DMS114 treated with DMSO at 0.1 percent for 48 hours (cell line): ENCODE data around the gene FNDC11.

Source experiments
- DNase-seq: peaks from one replicate; lab custom pipeline; 2025; ENCODE audit not compliant: unreplicated experiment; lab: John Stamatoyannopoulos, UW

FNDC11 gene

DNA sequence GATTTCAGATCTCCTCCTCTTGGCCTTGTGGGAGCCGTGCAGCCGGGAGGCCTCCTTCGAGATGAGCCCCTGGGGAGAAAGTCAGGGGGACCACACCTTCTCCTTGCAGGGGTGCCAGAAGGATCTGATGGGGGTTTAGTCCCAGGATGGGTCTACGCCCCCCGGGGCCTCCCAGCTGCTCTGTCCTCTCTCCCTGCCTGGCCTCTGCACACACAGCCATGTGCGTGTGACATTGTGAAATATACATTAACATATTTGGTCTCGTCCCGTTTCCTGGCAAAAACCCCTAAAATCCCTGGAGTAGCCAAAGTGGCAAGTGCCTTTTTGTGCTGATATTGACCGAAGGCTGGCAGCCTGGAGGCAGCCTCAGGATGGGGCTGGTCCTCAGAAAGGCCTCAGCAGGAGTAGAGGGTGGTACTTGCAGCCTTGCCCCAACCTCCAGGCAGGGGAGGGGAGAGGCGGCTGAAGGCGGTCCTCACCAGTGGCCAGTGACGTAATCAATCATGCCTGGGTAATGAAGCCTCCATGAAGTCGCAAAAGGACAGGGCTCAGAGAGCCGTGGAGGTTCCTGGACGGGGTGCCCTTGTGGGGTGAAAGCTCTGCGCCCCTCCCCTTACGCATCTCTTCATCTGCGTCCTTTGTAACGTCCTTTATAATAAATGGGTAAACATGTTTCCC lies 25.2 kb downstream of the FNDC11 start:
- no peak for DNase-seq

DNA sequence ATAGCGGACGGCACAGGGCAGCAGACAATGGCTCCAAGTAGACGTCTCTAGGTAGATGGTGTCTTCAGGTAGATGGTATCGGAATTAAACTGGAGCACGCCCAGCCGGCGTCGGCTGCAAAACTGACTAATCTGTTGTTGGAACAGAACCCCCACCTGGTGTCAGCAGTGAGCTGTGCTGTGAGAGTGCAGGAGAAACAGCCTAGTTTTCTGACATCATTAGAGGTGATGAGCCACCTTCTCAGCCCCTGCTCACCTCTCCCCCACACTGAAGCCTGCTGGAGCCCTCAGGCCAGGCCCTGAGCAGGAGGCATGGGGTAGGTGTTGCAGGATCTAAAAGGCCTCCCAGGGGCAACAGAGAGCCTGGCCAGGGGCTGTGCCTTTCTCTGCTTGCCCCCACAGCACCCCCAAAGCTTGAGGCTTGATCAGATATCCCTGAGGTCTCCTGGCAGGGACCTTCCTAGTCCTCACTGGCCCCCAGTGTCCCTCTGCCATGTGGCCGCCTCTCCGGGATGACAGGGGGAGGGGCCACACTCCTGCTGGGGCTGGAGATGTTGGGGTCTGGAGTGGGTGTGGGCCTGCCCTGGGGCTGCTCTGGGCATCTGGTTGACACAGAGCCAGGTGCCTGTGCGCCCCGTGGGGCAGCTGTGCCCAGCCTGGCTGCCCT lies 27.0 kb downstream of the FNDC11 start:
- no peak for DNase-seq

DNA sequence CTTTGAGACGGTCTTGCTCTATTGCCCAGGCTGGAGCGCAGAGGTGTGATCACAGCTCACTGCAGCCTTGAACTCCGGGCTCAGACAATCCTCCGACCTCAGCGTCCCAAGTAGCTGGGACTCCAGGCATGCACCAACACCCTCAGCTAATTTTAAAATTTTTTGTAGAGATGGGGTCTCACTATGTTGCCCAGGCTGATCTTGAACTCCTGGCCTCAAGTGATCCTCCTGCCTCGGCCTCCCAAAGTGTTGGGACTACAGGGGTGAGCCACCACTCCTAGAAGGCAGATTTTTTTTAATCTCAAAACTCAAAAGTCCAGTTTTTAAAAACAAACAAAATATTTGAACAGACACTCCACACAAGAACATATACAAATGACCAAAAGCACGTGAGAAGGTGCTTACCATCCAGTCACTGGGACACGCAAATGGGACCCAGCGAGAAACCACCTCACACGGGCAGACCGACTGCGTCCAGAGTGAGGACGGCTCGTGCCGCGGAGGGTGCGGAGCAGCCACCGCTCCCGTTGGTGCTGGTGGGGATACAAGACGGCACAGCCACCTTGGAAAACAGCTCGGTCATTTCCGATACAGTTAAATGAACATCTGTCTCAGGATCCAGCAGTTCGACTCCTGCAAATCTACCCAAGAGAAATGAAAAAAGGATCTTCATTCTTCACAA lies 28.6 kb downstream of the FNDC11 start:
- no peak for DNase-seq

DNA sequence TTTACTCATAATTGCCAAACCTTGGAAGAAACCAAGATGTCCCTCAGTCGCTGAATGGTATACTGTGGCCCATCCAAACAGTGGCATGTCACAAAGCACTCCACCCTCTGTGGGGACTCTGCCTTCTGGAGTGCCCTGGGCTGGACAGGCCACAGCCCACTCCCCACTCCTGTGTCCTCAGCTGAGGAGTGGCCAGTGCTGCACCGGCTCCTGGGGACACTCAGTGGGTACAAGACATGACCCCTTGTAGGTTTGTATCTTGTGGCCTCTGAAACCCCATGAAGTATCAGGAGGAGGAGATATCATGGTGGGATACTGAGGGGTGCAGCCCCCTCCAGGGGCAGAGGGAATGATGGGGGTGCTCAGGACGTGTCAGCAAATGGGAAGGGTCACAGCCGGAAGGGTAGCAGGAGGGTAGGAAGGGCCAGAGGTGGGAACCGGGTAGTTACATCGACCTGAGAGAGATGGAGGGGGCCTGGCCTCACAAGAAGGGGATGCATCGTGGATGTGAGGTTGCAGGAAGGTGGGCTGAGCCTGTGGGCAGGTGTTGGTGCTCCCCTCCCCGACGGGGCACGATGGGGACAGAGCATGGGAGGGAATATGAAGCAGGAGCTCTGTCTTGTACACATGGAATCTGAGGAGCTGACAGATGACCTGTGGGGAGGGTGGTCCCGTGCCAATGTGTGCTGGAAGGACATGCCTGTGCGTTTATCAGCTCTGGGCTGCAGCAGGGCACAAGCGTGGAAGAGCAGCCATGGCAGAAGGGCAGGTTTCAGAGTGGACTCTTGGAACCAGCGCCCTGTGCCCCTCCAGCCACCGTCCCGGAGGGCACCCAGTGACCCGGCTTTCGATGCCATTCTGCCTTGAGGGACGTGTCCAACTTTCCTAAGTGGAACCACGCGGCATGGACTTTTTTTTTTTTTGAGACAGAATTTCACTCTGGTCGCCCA lies 31.9 kb downstream of the FNDC11 start:
- no peak for DNase-seq

DNA sequence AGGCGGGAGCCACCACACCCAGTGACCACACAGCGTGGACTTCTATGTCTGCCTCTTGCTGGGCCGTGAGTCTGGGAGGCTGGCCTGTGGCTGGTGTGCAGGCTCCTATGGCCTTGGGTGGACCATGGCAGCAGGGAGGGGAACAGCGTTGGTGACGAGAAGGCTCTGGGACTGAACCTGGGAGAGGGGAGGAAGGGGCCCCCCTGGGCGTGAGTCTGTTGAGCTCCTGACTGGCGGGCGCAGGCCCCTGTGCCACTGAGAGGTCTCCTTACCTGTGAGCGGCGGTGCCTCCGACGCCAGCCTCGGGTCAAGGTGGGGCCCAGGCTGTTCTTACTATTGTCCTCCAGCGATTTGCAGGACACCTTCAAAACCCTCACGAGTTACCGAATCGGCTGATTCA lies 32.8 kb downstream of the FNDC11 start:
- DNase-seq: no peak

DNA sequence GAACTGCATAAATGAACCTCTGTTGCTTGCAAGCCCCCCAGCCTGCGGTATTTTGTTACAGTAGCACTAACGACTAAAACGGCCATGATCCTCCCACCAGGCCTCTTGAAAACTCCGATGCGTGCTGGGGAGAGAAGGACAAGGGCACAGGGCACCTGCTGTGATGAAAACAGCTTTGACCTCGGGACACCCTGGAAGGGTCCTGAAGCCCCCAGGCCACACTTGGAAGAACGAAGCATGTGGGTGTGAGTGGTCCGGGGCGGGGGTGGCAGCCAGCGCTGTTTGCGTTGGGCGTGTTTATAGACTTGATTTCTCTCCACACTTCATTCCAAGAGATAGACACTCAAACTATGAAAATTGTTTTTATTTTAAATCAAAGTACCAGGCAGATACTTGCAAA lies 33.3 kb downstream of the FNDC11 start:
- no peak for DNase-seq

DNA sequence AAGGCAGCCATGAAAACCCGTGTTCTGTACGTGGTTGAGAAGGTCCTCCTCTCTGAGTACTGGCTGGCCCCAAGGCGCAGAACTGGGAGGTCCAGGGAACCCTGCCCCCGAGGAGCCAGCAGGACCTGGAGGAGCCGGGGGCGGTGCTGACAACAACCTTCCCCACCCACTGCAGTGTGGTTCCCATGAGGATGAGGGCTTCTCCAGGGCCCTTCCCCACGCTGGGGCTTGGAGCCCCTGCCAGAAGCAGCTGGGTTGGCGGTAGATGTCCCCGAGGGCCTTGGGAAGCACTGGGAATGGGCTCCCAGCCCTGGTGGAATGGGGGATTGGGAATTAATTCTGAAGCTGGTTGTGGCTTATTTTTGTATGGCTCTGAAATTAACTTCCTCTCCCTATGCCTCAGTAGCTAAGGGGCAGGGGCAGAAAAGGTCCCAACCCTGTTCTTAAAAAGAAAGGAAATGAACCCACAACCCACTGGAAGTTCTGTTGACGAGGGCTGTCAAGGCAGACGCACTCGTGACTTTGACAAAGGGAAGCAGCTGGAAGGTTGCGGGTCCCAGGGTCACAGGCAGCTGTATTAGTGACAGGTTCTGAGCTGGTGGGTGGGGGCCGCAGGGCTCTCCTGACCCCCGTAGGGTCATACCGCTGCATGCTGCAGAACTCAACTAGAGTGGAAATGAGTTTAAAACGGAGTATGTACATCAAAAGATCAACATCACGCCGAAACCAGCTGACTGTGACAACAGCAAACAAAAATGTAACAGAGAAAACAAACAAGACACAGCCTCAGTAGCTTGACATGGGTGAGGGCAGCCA lies 34.0 kb downstream of the FNDC11 start:
- DNase-seq: no peak

DNA sequence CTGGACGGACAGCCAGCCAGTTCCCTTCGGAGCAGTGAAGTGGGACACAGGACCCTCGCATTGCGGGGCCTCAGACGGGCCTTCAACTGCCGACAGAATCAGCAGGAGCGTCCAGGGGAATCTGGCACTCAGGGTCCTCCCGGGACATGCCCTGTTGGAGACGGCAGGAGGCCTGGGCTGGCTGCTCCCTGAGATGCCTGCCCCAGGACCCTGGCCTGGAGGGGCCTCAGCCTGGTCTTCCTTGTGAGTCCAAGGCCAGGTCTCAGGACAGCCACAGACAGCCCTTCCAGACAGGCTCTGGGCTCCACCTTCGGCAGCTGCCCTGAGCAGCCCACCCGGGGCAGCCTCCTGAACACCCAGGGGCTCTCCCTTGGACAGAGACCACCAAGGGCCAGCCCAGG lies 34.7 kb downstream of the FNDC11 start:
- no peak for DNase-seq

DNA sequence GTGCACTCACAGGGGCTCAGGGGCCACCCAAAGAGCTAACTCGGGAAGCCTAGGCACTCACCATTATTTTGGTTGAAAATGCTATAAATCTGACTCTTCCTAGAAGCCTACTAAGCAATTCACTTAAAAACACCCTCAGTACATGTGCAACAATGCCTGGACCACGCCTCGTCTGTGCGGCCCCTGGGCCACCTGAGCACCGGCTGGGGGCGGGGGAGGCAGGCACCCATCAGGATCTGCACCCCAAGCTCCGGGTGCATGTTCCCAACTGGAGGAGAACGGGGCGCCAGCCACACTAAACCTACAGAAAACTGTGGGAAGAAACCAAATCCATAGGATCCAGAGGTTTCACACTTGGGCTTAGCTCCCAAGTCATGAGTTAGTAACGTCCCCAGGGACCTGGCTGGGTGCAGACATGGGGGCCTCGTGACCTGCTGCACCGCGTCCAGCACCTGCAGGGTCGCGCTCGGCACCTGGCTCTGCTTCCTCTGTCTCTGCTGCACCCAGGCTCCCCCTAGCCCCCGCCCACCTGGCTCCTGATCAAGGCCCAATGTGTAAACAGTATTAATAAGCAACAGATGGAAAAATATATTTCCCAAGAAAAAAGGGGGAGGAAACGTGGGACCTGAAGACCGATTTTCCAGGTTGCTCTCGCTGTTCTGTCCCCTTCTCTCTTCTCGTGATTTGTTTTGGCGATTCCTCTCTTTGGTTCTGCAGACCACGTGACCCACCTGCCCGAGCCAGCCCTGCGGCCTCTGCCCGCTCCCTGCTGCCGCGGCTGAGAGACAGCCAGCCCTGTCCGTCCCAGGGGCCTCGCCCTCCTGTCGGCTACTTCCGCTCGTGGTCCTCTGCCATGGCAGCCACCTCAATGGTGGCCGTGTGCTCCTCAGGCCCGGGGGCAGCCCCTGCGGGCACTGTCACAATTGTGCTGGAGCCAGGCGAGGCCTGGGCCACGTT lies 35.6 kb downstream of the FNDC11 start:
- no peak for DNase-seq

DNA sequence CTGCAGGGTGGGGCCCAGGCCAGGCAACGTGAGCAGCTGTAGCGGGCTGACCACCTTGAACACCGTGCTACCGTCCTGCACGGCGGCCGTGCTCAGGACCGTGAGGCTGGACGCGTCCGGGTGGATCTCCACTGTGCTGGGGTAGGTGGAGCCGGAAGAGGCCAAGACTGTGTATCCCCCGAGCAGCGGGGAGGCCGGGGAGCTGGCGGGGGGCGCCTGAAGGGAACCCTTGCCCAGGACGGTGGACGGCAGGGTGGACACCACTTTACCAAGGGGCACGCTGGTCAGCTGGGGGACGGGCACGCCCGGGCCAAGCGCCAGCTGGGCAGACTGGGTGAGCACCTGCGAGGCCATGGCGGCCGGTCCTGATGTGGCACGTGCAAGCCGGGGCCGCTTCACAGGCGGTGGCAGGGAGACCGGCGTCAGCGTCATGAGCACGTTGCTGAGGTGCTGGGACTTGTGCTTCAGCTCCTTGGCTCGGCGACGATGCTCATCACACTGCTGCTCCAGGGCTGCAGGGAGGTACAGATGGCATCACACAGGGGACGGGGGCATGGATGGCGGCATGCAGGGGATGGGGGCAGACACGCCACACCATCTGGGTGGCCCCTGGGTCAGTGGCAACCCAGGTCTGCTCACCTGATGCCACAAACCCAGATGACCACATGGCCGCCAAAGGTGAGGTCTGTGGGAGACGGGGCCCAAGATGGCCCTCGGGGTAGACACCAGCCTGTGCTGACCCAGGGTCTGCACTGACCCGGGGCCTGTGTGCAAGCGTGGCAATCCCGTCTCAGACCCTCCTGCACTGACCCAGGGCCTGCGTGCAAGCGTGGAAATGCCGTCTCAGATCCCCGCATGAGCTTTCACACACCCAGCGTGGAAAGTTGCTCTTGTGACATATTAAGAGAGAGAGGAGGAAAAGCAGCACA lies 36.5 kb downstream of the FNDC11 start:
- no peak for DNase-seq

DNA sequence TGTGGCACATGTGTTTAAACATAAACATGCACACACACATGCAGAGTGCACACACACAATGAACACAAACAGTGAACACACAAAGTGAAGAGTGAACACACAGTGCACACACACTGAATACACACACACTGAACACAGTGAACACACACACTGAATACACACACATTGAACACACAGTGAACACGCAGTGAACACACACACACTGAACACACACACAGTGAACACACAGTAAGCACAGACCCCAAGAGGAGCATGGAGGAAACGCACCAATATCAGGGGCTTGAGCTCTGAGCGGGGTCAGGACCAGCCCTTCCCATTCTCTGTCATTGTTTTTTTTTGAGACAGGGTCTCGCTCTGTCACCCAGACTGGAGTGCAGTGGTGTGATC lies 37.2 kb downstream of the FNDC11 start:
- DNase-seq: no peak

DNA sequence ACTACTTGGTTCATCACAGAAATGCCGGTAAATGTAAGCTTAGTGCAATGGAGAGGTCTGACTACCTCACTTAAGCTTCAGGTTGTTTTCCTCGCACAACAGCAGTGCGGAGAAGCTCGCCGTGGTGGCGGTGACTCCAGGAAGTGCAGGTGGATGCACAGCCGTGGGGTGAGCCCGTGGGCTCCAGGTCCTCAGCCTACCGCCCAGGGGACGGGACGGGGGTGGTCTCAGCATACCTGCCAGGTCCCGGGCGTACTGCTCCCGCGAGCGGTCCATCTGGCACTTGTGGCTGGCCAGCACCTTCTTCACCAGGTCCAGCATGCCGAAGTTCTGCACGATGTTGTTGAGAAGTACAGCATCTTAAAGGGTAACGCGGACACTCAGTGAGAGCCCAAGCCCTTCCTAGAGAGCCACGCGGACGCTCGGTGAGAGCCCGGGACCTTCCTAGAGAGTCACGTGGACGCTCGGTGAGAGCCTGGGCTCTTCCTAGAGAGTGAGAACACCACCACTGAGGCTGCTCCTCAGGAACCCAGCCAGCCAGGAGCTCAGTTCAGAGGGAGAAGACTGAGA lies 37.9 kb downstream of the FNDC11 start:
- no peak for DNase-seq

DNA sequence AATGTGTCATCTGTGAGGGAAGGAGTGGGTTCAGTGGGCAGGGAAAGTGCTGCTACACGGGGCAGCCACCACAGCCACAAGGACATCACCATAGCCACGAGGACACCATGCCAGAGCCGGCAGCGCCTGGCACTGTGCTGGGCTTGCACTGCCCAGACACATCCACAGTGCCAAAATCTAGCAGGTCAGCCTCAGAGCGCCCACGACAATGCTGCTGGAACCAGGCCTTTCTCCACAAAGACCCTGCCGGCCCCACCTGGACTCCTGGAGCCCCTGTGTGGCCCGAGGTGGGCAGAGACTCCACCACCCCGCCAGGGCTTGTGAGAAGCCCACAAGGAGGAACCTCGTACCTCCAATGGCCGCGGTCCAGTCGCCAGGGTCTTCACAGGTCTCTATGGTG lies 38.7 kb downstream of the FNDC11 start:
- DNase-seq: no peak

DNA sequence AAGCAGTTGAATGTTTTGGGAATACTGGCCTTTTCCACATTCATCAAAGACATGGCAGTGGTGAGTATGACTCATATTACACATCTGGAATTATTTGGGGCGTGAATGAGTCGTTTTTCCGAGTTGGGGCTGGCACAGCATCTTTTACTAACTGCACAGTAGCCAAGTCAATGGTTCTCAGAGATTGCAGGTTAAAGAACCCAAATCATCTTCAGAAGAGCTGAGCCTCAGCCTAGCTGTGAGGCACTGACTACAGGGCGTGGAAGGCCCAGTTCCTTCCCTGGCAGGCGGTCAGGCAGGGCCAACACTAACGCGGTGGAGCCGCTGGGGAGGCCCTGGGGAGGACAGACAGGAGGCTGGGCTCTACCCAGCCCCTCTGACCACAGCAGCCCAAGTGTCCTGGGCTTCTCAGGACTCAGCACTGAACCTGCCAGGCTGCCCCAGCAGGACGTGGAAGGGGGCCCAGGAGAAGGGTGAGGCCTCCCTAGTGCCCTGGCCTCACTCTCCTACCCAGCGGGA lies 40.1 kb downstream of the FNDC11 start:
- no peak for DNase-seq

DNA sequence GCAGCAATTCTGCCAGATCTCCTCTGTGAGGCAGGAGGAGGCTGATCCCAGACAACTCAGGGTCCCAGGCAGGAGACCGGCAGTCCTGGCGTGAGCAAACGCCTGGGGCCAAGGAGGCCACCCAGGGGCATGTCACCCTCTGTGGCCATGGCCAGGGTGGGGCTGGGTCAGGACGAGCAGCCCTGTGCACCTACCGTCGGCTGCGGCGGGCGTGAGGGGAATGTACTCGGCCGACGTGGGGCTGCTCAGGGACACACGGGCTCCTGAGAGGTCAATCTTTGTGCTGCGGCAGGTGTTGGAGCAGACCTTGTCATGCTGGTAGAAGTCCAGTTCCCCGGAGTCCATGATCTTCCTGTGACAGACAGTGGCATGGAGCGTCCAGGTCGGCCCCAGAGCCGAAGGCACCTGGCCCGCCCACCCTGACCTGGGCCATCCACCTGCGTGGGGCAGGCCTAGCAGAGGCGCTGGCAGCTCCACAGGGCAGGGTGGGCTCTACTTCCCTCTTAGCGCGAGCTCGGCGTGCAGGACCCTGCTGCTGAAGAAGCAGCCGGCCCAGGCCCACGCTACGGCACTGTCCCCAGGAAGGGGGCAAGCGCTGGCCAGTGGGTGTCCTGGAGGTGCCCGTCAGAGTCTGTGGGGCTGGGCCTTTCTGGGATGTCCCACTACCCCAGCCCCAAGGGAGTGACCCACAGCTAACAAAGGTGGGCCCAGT lies 41.6 kb downstream of the FNDC11 start:
- no peak for DNase-seq

DNA sequence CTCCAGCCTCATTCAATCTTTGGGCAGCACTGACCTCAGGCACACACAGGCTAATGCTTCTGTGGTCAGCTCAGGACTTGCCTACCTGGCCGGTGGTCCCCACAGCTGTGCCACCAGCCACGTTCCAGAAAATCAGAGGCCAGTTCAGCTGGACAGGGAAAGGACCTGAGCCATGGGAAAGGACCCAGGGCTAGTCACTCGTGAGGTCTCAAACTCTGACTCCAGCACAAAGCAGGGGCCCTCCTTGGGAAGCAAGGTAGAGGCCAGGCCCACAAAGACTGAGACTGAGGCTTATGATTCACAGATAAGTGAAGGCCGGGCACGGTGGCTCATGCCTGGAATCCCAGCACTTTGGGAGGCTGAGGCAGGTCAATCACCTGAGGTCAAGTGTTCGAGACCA lies 42.5 kb downstream of the FNDC11 start:
- DNase-seq: no peak
